Spleen (tissue), 11 donors: ENCODE data around the gene MRPL14. TPM values are rescaled to one million over a fixed set of nuclear protein-coding genes. Genes with fewer than 3 reads are reported as not detected.

Experiments used
- DNase-seq: peaks from one replicate; pipeline ENCODE4 v3.0.0-alpha.2; 2020
- H3K27ac ChIP-seq, 8 donors: fragments of 200-600 bp; sonication (generic) in 7 of 8; 1 replicate in 4 of 8; 2 replicates in 4 of 8; pipeline versions ENCODE4 v1.5.0 to v1.8.0; 2016 to 2021; ENCODE audit warnings: inconsistent platforms in 4 of 8, mild to moderate bottlenecking in 4 of 8, moderate library complexity in 1 of 8
- H3K27me3 ChIP-seq, 7 donors: fragments of 200-600 bp; sonication (generic) in 6 of 7; replicated peaks in 1 of 7; 1 replicate in 4 of 7; 2 replicates in 3 of 7; pipeline versions ENCODE4 v1.5.0 to v1.8.0; 2016 to 2021; ENCODE audit warnings: inconsistent platforms in 3 of 7, mild to moderate bottlenecking in 1 of 7
- H3K36me3 ChIP-seq, 6 donors: fragments of 200-600 bp; sonication (generic) in 5 of 6; 1 replicate in 4 of 6; 2 replicates in 2 of 6; pipeline versions ENCODE4 v1.5.0 to v1.8.0; 2016 to 2021; ENCODE audit warnings: inconsistent platforms in 2 of 6
- H3K4me1 ChIP-seq, 6 donors: fragments of 200-600 bp; sonication (generic) in 5 of 6; 1 replicate in 3 of 6; 2 replicates in 3 of 6; pipeline versions ENCODE4 v1.5.0 to v1.8.0; 2016 to 2021; ENCODE audit warnings: inconsistent platforms in 3 of 6
- H3K4me3 ChIP-seq, 8 donors: fragments of 200-600 bp; sonication (generic) in 7 of 8; 1 replicate in 4 of 8; 2 replicates in 4 of 8; pipeline versions ENCODE4 v1.5.0 to v1.8.0; 2016 to 2021; ENCODE audit warnings: inconsistent platforms in 4 of 8, mild to moderate bottlenecking in 4 of 8, moderate library complexity in 2 of 8
- H3K9me3 ChIP-seq, 8 donors: fragments of 200-600 bp; sonication (generic) in 7 of 8; 1 replicate in 4 of 8; 2 replicates in 4 of 8; pipeline versions ENCODE4 v1.5.0 to v1.8.0; 2016 to 2021; ENCODE audit warnings: inconsistent platforms in 4 of 8
- POLR2A ChIP-seq, 3 donors: fragments of 450-650 bp; IDR thresholded peaks; one replicate each; pipeline ENCODE4 v1.5.1; 2017; ENCODE audit warnings: antibody characterized with exemption in 3 of 3, mild to moderate bottlenecking in 1 of 3
- POLR2AphosphoS5 ChIP-seq, 3 donors: sonication (generic); formaldehyde crosslinking; IDR thresholded peaks; one replicate each; pipeline ENCODE4 v1.5.1; 2017; ENCODE audit warnings: antibody characterized with exemption in 3 of 3
- WGBS, 5 donors: extraction: QIAGEN DNeasy Blood & Tissue Kit in 3 of 5; methylation state at CpG; one replicate each; pipeline versions ENCODE4 v1.1.5 to v1.1.7; 2013 to 2018; 5-methylcytosine and 5-hydroxymethylcytosine counted together
- intact Hi-C: fragments of 100-400 bp; cut with DNase I; formaldehyde crosslinking; loops from one replicate; pipeline ENCODE4 v1.15.0; 2023; ENCODE audit warnings: low total_unique reads
- polyA plus RNA-seq, 3 donors: library from polyadenylated mRNA; stranded (reverse); fragments of 200-250 nt; gene quantifications; one replicate each; pipeline ENCODE4 v1.2.1, GENCODE V29; 2013
- total RNA-seq, 7 donors: library from RNA; depleted of rRNA in 3 of 7; stranded (reverse); fragments of >200 nt in 3 of 7; fragmentation: NEBNext Ultra II Directional in 4 of 7; extraction: Animal tissue kit (Norgen Biotek cat#: 25700) in 4 of 7; gene quantifications; one replicate each; pipeline versions ENCODE4 v1.1.0 to v1.2.1, GENCODE V29; 2016 to 2021
- TF ChIP-seq, protein P1 (sequence below), 11 experiments: fragments of 200-600 bp in 7 of 11; fragments of 450-650 bp in 4 of 11; sonication (generic) in 4 of 11; IDR thresholded peaks in 8 of 11; conservative IDR thresholded peaks in 3 of 11; 1 replicate in 7 of 11; 2 replicates in 4 of 11; pipeline versions ENCODE4 v1.4.0 to v1.8.0; 2016 to 2021; ENCODE audit warnings: antibody characterized with exemption in 11 of 11, inconsistent platforms in 4 of 11, mild to moderate bottlenecking in 1 of 11
- donor health status: healthy with polysubstance abuse.
- donor health status: DM: no; HTN: no; CAD: no; lungs with moderate emphysema.
- donor health status: DM: no; HTN: no; CAD: no.
- donor health status: Bipolar disorder and iron deficiency.
- donor health status: healthy.
- donor health status: DM: no; HTN: no; CAD: no.
- donor health status: DM: yes; HTN: yes; CAD: no.

MRPL14 gene
- total and polyA plus RNA-seq, 10 donors: 20.2 to 55.3 (median 27.3) TPM

- no peaks in the 10 kb centered on the region for H3K9me3 ChIP-seq
- no peak overlapping the region for H3K27ac ChIP-seq
- DNase-seq: no peak
- TF ChIP-seq POLR2A (IDR thresholded peaks at IDR 0.05) (no peak), POLR2AphosphoS5 (IDR thresholded peaks at IDR 0.05) (no peak)
- TF ChIP-seq, protein P1, sequence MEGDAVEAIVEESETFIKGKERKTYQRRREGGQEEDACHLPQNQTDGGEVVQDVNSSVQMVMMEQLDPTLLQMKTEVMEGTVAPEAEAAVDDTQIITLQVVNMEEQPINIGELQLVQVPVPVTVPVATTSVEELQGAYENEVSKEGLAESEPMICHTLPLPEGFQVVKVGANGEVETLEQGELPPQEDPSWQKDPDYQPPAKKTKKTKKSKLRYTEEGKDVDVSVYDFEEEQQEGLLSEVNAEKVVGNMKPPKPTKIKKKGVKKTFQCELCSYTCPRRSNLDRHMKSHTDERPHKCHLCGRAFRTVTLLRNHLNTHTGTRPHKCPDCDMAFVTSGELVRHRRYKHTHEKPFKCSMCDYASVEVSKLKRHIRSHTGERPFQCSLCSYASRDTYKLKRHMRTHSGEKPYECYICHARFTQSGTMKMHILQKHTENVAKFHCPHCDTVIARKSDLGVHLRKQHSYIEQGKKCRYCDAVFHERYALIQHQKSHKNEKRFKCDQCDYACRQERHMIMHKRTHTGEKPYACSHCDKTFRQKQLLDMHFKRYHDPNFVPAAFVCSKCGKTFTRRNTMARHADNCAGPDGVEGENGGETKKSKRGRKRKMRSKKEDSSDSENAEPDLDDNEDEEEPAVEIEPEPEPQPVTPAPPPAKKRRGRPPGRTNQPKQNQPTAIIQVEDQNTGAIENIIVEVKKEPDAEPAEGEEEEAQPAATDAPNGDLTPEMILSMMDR (IDR thresholded peaks at IDR 0.05 in 8 of 11, conservative IDR thresholded peaks at IDR 0.05 in 3 of 11): peak in 9 of 11 experiments; percentile 16 to 61 (median 50)
- WGBS, 5 donors: 57 to 82% (median 70%) methylated on average over 1 of the region's 1 CpG
- H3K4me3 ChIP-seq: no peak overlapping the region
- intact Hi-C loops: no loop called here
- H3K27me3 ChIP-seq: no peaks in the 10 kb centered on the region
- H3K36me3 ChIP-seq: peaks cover 0 to 38% (median 3%) of the 10 kb centered on the region in 6 donors
- H3K4me1 ChIP-seq: peaks cover 0 to 26% (median 15%) of the 10 kb centered on the region in 6 donors
These were observed 27.1 kb downstream of the MRPL14 start for GRCh38 chr6:44100088-44100550.

DNA sequence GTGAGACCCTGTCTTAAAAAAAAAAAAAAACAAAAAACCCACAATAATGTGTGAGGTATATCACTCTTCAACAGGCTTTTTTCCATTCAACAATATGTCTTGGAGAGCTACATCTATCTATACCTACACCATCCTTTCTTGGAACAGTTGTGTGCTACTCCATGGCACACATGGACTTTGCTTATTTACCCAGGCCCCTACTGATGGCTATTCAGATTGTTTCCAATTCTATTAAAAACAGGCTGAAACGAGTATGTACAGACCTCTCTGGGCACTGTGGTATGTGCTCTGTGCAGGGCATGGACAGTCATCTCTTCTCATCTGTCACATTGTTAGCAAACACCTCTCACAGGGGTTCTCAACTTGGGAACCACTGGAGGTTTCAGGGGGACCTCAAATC, 28.1 kb downstream of the MRPL14 start:
- no peak for DNase-seq
- no peak for TF ChIP-seq POLR2A (IDR thresholded peaks at IDR 0.05)
- no peak overlapping the region for H3K4me3 ChIP-seq
- H3K36me3 ChIP-seq: peaks cover 0 to 38% (median 1%) of the 10 kb centered on the region in 6 donors
- H3K4me1 ChIP-seq: peaks cover 0 to 16% (median 6%) of the 10 kb centered on the region in 6 donors
- no peak overlapping the region for H3K27ac ChIP-seq
- no peaks in the 10 kb centered on the region for H3K9me3 ChIP-seq
- WGBS, 5 donors: 57 to 86% (median 75%) methylated on average over 1 of the region's 1 CpG
- no peaks in the 10 kb centered on the region for H3K27me3 ChIP-seq
- intact Hi-C loops: loop anchor here (10.0 kb wide), 1 partner anchor 136 kb away; no protein-coding TSS in a partner anchor

DNA sequence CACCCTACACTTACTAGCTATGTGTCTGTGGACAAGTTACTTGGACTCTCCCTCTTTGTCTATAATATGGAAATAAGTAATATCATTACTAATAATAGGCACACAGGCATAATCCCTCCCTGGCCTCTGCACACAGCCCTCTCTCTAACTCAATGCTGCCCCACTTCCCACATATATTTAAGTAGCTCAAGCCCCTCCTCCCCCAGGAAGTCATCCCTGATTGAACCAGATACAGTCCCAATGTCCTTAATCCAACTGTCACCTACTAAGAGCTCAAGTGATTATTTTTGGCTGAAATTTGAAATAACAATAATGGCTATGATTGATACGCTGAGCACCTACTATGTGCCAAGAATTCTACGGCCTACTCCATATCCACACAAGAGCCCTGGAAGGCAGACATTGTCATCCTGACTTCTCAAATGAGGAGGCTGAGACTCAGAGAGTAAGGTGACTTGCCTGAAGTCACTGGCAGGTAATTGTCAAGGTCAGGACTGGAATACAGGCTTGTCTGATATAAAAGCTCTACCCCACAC, 29.4 kb downstream of the MRPL14 start:
- Histone ChIP-seq H3K27ac (no peak overlapping the region), H3K27me3 (no peaks in the 10 kb centered on the region), H3K4me1 (peaks cover 0 to 8% (median 0%) of the 10 kb centered on the region in 6 donors), H3K36me3 (peaks cover 0 to 31% (median 0%) of the 10 kb centered on the region in 6 donors), H3K4me3 (no peak overlapping the region), H3K9me3 (no peaks in the 10 kb centered on the region)
- intact Hi-C loops: loop anchor here (2.0 to 10.0 kb wide), 3 partner anchors 55 to 241 kb away; no protein-coding TSS in a partner anchor
- no peak for DNase-seq
- 47 to 97% (median 76%) methylated on average over 2 of the region's 2 CpGs for whole genome bisulfite sequencing, 5 donors
- TF ChIP-seq POLR2A (IDR thresholded peaks at IDR 0.05) (no peak), POLR2AphosphoS5 (IDR thresholded peaks at IDR 0.05) (no peak)
- TF ChIP-seq, protein P1 (IDR thresholded peaks at IDR 0.05 in 8 of 11, conservative IDR thresholded peaks at IDR 0.05 in 3 of 11): no peak

- no peaks in the 10 kb centered on the region for H3K9me3 ChIP-seq
- no peaks in the 10 kb centered on the region for H3K27me3 ChIP-seq
- WGBS, 5 donors: 37 to 46% (median 40%) methylated on average over 3 of the region's 3 CpGs
- intact Hi-C loops: loop anchor here (2.0 to 10.0 kb wide), 3 partner anchors 56 to 242 kb away; no protein-coding TSS in a partner anchor
- no peak for TF ChIP-seq POLR2A (IDR thresholded peaks at IDR 0.05)
- TF ChIP-seq, protein P1 (IDR thresholded peaks at IDR 0.05 in 8 of 11, conservative IDR thresholded peaks at IDR 0.05 in 3 of 11): peak; percentile 78 to 95 (median 90)
- TF ChIP-seq POLR2AphosphoS5 (IDR thresholded peaks at IDR 0.05): peak; percentile 49 to 60 (median 58)
- H3K4me1 ChIP-seq: peaks cover 0 to 8% (median 0%) of the 10 kb centered on the region in 6 donors
- no peak overlapping the region for H3K4me3 ChIP-seq
- peaks cover 0 to 31% (median 0%) of the 10 kb centered on the region in 6 donors for H3K36me3 ChIP-seq
- DNase-seq: peak; percentile 91
- H3K27ac ChIP-seq: no peak overlapping the region
These were observed 30.6 kb downstream of the MRPL14 start for GRCh38 chr6:44096612-44097011.
